Activated CD4-positive, alpha-beta memory T cell treated with anti-CD3 and anti-CD28 coated beads for 36 hours (primary cell): ENCODE measurements around the gene SLC2A9. TPM values are rescaled to one million over a fixed set of nuclear protein-coding genes. Genes with fewer than 3 reads are reported as not detected.

Experiments used
- CTCF ChIA-PET: fragments of 350-600 bp; sonication (Branson Sonifier 250); formaldehyde crosslinking; loops from one replicate; lab custom pipeline; 2021; ENCODE audit warnings: antibody characterized with exemption, inconsistent platforms; lab: Charles Lee
- POLR2A ChIA-PET: fragments of 350-600 bp; sonication (Branson Sonifier 250); formaldehyde crosslinking; loops from one replicate; lab custom pipeline; 2021; ENCODE audit warnings: antibody characterized with exemption; lab: Charles Lee
- DNase-seq: peaks from one replicate; pipeline ENCODE4 v3.0.0-alpha.2; 2020
- H3K27ac Mint-ChIP-seq: one replicate; pipeline ENCODE4 v1.8.0; 2021; ENCODE audit warnings: mixed read lengths
- H3K27me3 Mint-ChIP-seq: one replicate; pipeline ENCODE4 v1.8.0; 2021; ENCODE audit warnings: mixed read lengths
- H3K36me3 Mint-ChIP-seq: one replicate; pipeline ENCODE4 v1.8.0; 2021; ENCODE audit warnings: mixed read lengths
- H3K4me1 Mint-ChIP-seq: one replicate; pipeline ENCODE4 v1.8.0; 2021; ENCODE audit warnings: low read depth, mixed read lengths
- H3K4me3 Mint-ChIP-seq: one replicate; pipeline ENCODE4 v1.8.0; 2021; ENCODE audit warnings: mild to moderate bottlenecking, mixed read lengths
- H3K9me3 Mint-ChIP-seq: one replicate; pipeline ENCODE4 v1.8.0; 2021; ENCODE audit warnings: mixed read lengths
- intact Hi-C: fragments of 100-400 bp; cut with micrococcal nuclease; formaldehyde crosslinking; loops from one replicate; pipeline ENCODE4 v1.15.1; 2023
- total RNA-seq, 2 experiments: library from RNA; stranded (reverse); gene quantifications; one replicate each; pipeline ENCODE4 v1.2.3, GENCODE V29; 2021

The SLC2A9 gene
- total RNA-seq, 2 experiments from 2014 or later = 0.10 to 0.65 TPM

DNA sequence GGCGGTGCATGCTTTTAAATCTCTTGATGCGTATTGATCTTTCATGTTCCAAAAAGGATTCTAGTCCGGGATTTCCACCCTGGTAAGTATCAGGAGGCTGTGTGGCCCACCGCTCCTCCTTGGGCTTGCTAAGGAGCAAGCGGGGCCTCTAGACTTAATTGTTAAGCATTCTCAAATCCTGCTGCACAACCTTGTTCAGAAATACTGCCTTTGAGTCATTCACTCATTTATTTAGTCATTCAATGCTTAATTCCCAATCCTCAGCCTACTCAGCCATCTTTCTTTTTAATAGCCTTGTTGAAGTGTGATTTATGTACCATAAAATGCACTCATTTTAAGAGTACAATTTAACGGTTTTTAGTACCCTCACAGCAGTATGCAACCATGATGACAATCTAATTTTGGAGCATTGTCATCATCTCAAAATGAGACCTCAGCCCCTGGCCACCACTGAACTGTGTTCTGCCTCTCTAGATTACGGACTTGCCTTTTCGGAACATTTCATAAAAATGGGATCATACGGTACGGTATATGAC is 15.6 kb upstream of the SLC2A9 start:
- intact Hi-C loops = no loop called here
- Mint-ChIP-seq H3K27ac (no peak overlapping the region), H3K9me3 (no peaks in the 10 kb centered on the region), H3K4me1 (peaks cover 9% of the 10 kb centered on the region), H3K36me3 (peaks cover 9% of the 10 kb centered on the region), H3K27me3 (peaks cover 8% of the 10 kb centered on the region), H3K4me3 (no peak overlapping the region)
- no peak for DNase-seq
- CTCF ChIA-PET = no interaction called here
- POLR2A ChIA-PET = no interaction called here

DNA sequence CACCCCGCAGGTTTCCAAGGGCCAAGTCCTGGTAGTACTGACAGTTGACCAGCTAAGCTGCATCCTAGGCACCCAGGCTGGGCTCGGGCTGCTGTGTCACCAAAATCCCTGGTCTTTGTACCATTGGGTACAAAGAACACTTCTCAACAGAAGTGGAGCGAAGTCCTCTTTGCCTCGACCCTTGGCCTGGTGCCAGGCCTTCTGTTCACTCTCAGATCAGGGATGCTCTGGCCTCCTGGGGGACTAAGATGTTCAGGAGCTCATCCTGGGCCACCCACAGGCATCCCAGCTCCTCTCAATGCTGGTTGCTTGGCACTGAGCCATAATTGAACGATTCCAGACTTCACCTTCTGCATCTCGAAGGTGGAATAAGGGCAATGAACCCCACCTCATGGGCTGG is 13.8 kb upstream of the SLC2A9 start:
- no peaks in the 10 kb centered on the region for H3K9me3 Mint-ChIP-seq
- peaks cover 9% of the 10 kb centered on the region for H3K4me1 Mint-ChIP-seq
- no peak for DNase-seq
- peaks cover 8% of the 10 kb centered on the region for H3K27me3 Mint-ChIP-seq
- peaks cover 5% of the 10 kb centered on the region for H3K36me3 Mint-ChIP-seq
- POLR2A ChIA-PET = no interaction called here
- H3K27ac Mint-ChIP-seq = no peak overlapping the region
- intact Hi-C loops = no loop called here
- no peak overlapping the region for H3K4me3 Mint-ChIP-seq
- CTCF ChIA-PET = interaction anchor here (0.8 to 1.7 kb wide), 4 partner anchors 16 to 426 kb away, joined by 3 to 5 read pairs (median 4); no protein-coding TSS in a partner anchor

DNA sequence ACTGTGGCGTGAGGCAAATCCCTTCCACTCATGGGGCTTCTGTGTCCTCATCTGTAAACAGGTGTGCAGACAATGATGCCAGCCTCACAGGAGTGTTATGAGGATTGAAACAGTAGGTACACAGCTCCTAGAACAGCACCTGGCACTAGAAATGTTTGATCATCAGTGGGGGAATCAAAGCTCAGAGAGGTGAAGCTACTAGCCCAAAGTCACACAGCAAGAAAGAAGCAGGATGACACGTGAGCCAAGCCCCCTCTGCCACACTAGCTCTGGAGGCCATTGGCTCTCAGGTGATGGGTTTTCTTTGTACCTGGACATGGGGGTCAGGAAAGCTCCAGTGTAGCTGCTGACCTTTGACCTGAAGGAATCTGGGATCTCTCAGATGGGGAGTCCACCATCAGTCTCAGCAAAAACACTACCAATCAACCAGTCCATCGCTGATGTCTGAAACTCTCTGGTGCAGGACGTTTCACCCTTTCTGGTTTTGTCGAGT is 13.4 kb upstream of the SLC2A9 start:
- Mint-ChIP-seq H3K4me3 (no peak overlapping the region), H3K9me3 (no peaks in the 10 kb centered on the region), H3K27ac (no peak overlapping the region), H3K4me1 (peaks cover 9% of the 10 kb centered on the region), H3K36me3 (peaks cover 3% of the 10 kb centered on the region), H3K27me3 (peaks cover 8% of the 10 kb centered on the region)
- intact Hi-C loops = no loop called here
- DNase-seq = no peak
- CTCF ChIA-PET = interaction anchor here (0.8 to 1.7 kb wide), 3 partner anchors 16 to 427 kb away, joined by 3 to 5 read pairs (median 4); no protein-coding TSS in a partner anchor
- POLR2A ChIA-PET = no interaction called here

DNA sequence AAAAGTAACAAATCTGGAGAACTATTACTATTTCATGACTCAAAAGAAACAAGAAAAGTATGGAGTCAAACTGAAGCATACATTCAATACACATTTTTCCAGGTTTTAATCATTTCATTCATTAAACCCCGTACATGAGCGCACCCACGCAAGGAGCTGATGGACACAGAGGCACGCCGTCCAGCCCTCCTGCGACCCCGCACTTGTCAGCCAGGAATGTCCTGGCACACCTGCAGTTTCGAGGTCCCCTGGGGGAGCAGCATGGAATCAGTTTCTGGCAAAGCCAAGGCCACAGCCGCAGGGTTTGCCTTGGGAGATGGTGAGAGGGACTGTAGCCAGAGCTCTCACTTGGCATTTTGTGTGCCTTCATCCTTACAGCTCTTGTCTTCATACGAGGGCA is 12.8 kb upstream of the SLC2A9 start:
- CTCF ChIA-PET = interaction anchor here (1.4 to 1.7 kb wide), 2 partner anchors 15 to 20 kb away, joined by 4 to 5 read pairs; no protein-coding TSS in a partner anchor
- peaks cover 9% of the 10 kb centered on the region for H3K4me1 Mint-ChIP-seq
- H3K4me3 Mint-ChIP-seq = no peak overlapping the region
- DNase-seq = no peak
- peaks cover 3% of the 10 kb centered on the region for H3K36me3 Mint-ChIP-seq
- intact Hi-C loops = no loop called here
- no peaks in the 10 kb centered on the region for H3K9me3 Mint-ChIP-seq
- H3K27me3 Mint-ChIP-seq = peaks cover 8% of the 10 kb centered on the region
- no peak overlapping the region for H3K27ac Mint-ChIP-seq
- POLR2A ChIA-PET = no interaction called here

DNA sequence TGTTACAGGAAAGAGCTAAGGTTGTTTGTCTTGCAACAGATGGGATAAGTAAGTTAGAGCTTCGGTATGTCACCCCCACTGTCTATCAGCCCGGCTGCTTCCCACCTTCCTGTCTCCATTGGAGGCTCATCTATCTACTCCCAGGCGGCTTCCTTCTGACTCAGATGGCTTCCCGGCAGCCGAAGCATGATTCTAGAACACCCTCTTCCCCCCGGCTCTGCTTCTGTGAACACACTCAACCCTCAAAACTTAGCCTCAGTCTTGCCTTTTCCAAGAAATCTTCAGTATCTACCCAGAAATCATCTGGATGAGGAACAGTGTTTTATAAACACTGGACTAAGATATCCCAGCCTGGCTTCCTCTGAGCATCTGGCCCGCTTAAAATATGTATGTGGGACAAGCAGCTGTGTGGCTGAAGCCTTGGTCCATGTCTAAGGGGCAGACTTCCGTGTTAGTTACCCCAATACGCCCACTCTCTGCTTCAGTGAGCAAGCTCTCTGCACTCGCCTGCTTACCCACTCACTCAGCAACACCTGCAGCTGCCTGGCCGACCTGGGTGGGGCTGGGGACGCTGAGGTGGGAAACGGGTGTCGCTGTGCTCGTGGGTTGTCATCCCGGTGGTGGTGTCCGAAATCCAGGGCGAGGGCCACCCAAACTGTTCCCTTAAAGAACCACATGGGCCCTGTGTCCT is 12.0 kb upstream of the SLC2A9 start:
- Mint-ChIP-seq H3K4me3 (no peak overlapping the region), H3K36me3 (peaks cover 3% of the 10 kb centered on the region), H3K27me3 (peaks cover 8% of the 10 kb centered on the region), H3K27ac (no peak overlapping the region), H3K9me3 (no peaks in the 10 kb centered on the region), H3K4me1 (peaks cover 9% of the 10 kb centered on the region)
- intact Hi-C loops = no loop called here
- ChIA-PET POLR2A (no interaction called here), CTCF (interaction anchor here (1.2 kb wide), 1 partner anchor 18 kb away, joined by 5 read pairs; no protein-coding TSS in a partner anchor)
- DNase-seq = peak; percentile 22

DNA sequence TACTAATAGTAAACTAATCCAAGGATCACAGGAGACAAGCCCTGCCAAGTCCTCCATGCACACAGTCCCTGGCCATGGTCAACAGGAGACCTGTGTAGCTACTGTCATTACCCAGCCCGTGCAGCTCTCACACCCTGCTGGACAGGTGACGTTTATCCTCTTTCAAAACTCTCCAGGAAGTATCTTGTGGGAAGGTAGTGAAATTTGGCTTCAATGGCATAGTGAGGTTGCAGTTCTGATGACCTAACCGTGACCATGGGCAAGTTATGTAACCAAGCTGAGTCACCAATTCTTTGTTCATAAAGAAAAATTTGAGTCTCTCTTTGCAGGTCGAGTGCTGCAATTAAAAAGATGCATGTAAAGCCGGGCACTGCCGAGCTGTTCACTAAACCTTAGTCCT is 11.3 kb upstream of the SLC2A9 start:
- Mint-ChIP-seq H3K4me1 (peaks cover 9% of the 10 kb centered on the region), H3K27ac (no peak overlapping the region), H3K27me3 (peaks cover 8% of the 10 kb centered on the region), H3K4me3 (no peak overlapping the region), H3K36me3 (peaks cover 3% of the 10 kb centered on the region), H3K9me3 (no peaks in the 10 kb centered on the region)
- no peak for DNase-seq
- CTCF ChIA-PET = interaction anchor here (1.2 kb wide), 1 partner anchor 17 kb away, joined by 5 read pairs; no protein-coding TSS in a partner anchor
- intact Hi-C loops = no loop called here
- POLR2A ChIA-PET = no interaction called here

DNA sequence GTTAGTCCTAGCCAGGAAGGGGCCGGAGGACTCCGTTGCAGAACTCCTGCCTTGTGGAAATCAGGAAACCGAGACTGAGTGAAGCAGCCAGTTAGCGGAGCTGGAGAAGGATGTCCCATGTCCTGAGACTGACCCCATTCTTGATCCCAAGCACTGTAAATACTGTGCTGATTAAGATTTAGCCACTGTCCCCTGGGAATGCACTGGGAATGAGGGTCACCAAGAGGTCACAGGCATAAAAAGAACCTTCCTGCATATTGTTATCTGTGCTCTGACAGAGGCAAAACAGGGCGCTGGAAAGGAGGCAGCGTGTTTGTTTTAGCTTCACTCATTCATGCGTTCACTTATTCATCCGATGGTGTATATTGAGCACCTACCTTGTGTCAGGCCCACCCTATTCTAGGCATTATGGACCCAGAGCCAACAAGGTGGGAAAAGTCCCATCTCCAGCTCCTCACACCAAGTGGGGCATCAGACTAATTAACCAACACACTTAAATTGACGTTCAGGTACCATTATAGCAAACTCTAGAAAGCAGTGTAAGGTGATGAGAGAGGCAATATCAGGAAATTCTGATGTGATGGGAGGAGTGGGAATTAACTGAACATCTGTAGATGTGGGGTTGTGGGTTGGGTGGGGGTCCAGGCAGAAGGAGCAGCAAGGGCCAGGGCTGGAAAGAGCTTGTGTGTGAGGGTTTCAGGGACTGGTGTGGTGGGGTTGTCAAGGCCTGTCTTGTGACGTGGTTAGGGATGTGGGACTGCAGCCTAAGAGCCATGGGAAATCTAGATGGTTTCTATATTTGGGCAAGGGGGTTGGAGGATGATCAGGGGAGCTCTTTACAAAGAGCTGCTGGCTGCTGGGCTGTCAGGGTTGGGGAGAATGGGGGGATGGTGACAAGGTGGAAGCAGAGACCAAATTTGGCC is 10.6 kb upstream of the SLC2A9 start:
- peaks cover 10% of the 10 kb centered on the region for H3K27me3 Mint-ChIP-seq
- peaks cover 9% of the 10 kb centered on the region for H3K4me1 Mint-ChIP-seq
- H3K27ac Mint-ChIP-seq = no peak overlapping the region
- POLR2A ChIA-PET = no interaction called here
- CTCF ChIA-PET = interaction anchor here (1.1 to 1.2 kb wide), 2 partner anchors 13 to 17 kb away, joined by 3 to 5 read pairs; no protein-coding TSS in a partner anchor
- peaks cover 3% of the 10 kb centered on the region for H3K36me3 Mint-ChIP-seq
- H3K4me3 Mint-ChIP-seq = no peak overlapping the region
- no peaks in the 10 kb centered on the region for H3K9me3 Mint-ChIP-seq
- intact Hi-C loops = no loop called here
- DNase-seq = no peak

DNA sequence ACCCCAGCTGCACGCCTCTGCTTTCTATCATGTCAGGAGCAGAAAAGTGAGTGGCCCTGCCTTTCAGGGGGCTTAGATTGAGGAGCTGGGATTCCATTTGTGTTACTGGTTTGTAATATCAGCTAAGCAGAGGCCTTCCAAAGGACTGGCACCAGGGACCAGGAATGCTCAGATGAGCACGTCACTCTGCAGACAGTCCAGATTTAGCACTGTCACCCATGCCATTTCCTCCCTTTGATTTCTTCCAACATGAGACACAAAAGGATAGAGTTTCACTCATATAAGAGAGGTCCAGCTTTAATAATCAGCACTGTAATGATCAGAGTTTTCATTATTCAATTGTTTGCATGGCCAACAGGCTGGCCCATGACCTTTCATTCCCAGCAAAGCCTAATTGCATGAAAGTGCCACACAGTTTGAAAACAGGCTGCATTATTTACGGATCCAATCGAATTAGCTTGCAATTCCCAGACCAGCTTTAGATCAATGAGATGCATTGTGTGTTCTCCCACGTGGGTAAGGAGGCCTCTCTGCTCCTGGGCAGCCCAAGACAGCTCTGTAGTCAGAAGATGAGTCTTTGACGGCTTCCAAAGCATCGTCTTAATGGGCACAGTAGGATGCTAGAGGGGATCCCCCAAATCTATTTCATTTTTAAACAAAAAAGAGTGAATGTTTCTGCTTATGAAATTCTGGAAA is 9.8 kb upstream of the SLC2A9 start:
- intact Hi-C loops = no loop called here
- ChIA-PET POLR2A (no interaction called here), CTCF (interaction anchor here (1.1 kb wide), 1 partner anchor 12 kb away, joined by 3 read pairs; no protein-coding TSS in a partner anchor)
- H3K4me3 Mint-ChIP-seq = no peak overlapping the region
- H3K27ac Mint-ChIP-seq = no peak overlapping the region
- no peaks in the 10 kb centered on the region for H3K9me3 Mint-ChIP-seq
- H3K4me1 Mint-ChIP-seq = peaks cover 9% of the 10 kb centered on the region
- peaks cover 12% of the 10 kb centered on the region for H3K27me3 Mint-ChIP-seq
- no peaks in the 10 kb centered on the region for H3K36me3 Mint-ChIP-seq
- no peak for DNase-seq

DNA sequence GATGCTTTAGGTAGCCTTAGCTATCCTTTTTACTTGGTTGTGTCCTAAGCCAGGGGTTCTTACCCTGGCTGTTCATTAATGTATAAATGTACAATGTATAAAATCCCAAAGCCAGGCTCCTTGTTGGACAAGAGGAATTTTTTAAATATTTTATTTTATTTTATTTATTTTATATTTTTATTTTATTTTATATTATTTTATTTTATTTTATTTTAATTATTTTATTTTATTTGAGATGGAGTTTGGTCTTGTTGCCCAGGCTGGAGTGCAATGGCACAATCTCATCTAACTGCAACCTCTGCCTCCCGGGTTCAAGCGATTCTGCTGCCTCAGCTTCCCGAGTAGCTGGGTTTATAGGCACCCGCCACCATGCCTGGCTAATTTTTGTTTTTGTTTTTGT is 8.1 kb upstream of the SLC2A9 start:
- POLR2A ChIA-PET = no interaction called here

DNA sequence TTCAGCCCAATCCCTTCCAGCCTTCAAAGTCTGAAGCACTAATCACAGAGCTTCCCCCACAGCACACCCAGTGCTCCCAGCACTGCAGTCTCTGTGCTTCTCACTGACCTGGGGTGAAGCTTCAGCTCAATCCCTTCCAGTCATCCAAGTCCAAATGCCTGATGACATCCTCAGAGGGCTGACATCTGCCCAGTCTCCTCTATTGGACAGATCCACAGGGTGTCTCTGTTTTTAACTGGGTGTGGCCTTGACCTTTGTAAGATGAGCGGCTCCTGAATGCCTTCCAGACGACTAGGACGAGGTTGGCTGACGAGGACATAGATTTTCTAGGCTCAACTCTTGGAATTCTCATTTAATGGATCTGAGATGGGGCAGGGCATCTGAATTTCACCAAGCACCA is 7.6 kb upstream of the SLC2A9 start:
- intact Hi-C loops = no loop called here
- no peak overlapping the region for H3K27ac Mint-ChIP-seq
- no peaks in the 10 kb centered on the region for H3K36me3 Mint-ChIP-seq
- DNase-seq = no peak
- H3K4me3 Mint-ChIP-seq = no peak overlapping the region
- H3K9me3 Mint-ChIP-seq = no peaks in the 10 kb centered on the region
- H3K4me1 Mint-ChIP-seq = peaks cover 8% of the 10 kb centered on the region
- peaks cover 10% of the 10 kb centered on the region for H3K27me3 Mint-ChIP-seq
- ChIA-PET CTCF (no interaction called here), POLR2A (no interaction called here)

More for the DNA sequence above, 8.1 kb upstream of the SLC2A9 start:
- no peaks in the 10 kb centered on the region for H3K9me3 Mint-ChIP-seq
- peaks cover 9% of the 10 kb centered on the region for H3K4me1 Mint-ChIP-seq
- no peaks in the 10 kb centered on the region for H3K36me3 Mint-ChIP-seq
- CTCF ChIA-PET = no interaction called here
- no peak overlapping the region for H3K27ac Mint-ChIP-seq
- intact Hi-C loops = no loop called here
- no peak for DNase-seq
- no peak overlapping the region for H3K4me3 Mint-ChIP-seq
- peaks cover 12% of the 10 kb centered on the region for H3K27me3 Mint-ChIP-seq

DNA sequence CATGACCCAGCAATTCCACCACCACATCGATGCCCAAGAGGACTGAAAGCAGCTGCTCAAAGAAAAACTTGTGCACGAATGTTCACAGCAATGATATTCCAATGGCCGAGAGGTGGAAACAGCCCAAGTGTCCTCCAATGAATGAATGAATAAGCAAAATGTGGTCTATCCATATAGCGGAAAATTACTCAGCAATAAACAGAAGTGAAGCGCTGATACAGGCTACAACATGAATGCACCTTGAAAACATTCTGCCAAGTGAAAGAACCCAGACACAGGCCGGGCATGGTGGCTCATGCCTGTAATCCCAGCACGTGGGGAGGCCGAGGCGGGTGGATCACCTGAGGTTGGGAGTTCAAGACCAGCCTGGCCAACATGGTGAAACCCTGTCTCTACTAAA is 5.2 kb upstream of the SLC2A9 start:
- H3K27ac Mint-ChIP-seq = no peak overlapping the region
- DNase-seq = no peak
- no peaks in the 10 kb centered on the region for H3K9me3 Mint-ChIP-seq
- peaks cover 4% of the 10 kb centered on the region for H3K27me3 Mint-ChIP-seq
- H3K36me3 Mint-ChIP-seq = no peaks in the 10 kb centered on the region
- no peaks in the 10 kb centered on the region for H3K4me1 Mint-ChIP-seq
- H3K4me3 Mint-ChIP-seq = no peak overlapping the region
- intact Hi-C loops = no loop called here
- CTCF ChIA-PET = no interaction called here
- POLR2A ChIA-PET = no interaction called here
